A549 (cell line): ENCODE results near the gene DZIP3. TPM values are rescaled to one million over a fixed set of nuclear protein-coding genes. Genes with fewer than 3 reads are reported as not detected.
A peak's percentile ranks its signal among the peaks of the same experiment; 100 is the strongest.

Experiments
- ATAC-seq, 2 experiments: fragments of 200-7000 bp in 1 of 2; fragments of >200 bp in 1 of 2; cut with Nextera tagmentation in 1 of 2; cut with Tn5 transposase in 1 of 2; 3 replicates each; pipeline versions ENCODE4 v1.8.0 to v1.9.1; 2018 to 2020; ENCODE audit warnings: mild to moderate bottlenecking in 1 of 2, moderate library complexity in 1 of 2
- CTCF ChIA-PET: fragments of 300-600 bp; sonication (Branson Sonifier 250); formaldehyde crosslinking; extraction: SDS; loops from one replicate; lab custom pipeline; 2021; ENCODE audit warnings: antibody characterized with exemption, inconsistent platforms; lab: Yijun Ruan, JAX
- POLR2A ChIA-PET: fragments of 350-600 bp; formaldehyde crosslinking; extraction: SDS; loops from one replicate; lab custom pipeline; 2021; ENCODE audit warnings: antibody characterized with exemption, inconsistent platforms; lab: Yijun Ruan, JAX
- DNase-seq, 2 experiments: peaks; one replicate each; pipeline versions ENCODE4 v3.0.0 to v3.0.0-alpha.2; 2011 to 2016; ENCODE audit warnings: low read depth in 1 of 2, low spot score in 1 of 2
- FAIRE-seq: peaks from 2 replicates; lab custom pipeline; 2011; peaks lifted over from hg19 to GRCh38; lab: Jason Lieb, UNC
- H3K27ac ChIP-seq, 2 experiments: fragments of >200 bp; sonication (Bioruptor Twin); formaldehyde crosslinking; 3 replicates each; pipeline ENCODE4 v1.5.1; 2016 to 2017
- H3K4me1 ChIP-seq: fragments of >200 bp; sonication (Bioruptor Twin); formaldehyde crosslinking; 3 replicates; pipeline ENCODE4 v1.6.1; 2016
- H3K4me2 ChIP-seq: fragments of >200 bp; sonication (Bioruptor Twin); formaldehyde crosslinking; 3 replicates; pipeline ENCODE4 v1.6.1; 2016
- H3K4me3 ChIP-seq: fragments of >200 bp; sonication (Bioruptor Twin); formaldehyde crosslinking; 3 replicates; pipeline ENCODE4 v1.5.1; 2016
- H3K9me3 ChIP-seq: fragments of >200 bp; sonication (Bioruptor Twin); formaldehyde crosslinking; 3 replicates; pipeline ENCODE4 v1.6.1; 2016
- CHD2 ChIP-seq: fragments of 150-350 bp; IDR thresholded peaks from 2 replicates; pipeline ENCODE4 v1.6.1; 2014; ENCODE audit warnings: low read length; ENCODE audit not compliant: partially characterized antibody
- EHF ChIP-seq: fragments of 250-450 bp; sonication (Bioruptor Pico); IDR thresholded peaks from 2 replicates; pipeline ENCODE4 v1.5.0; 2020; ENCODE audit warnings: mild to moderate bottlenecking
- FOSL2 ChIP-seq, 2 experiments: fragments of 450-650 bp in 1 of 2; fragments of >200 bp in 1 of 2; sonication (Bioruptor Twin) in 1 of 2; formaldehyde crosslinking; IDR thresholded peaks; 2 replicates each; pipeline versions ENCODE4 v1.5.0 to v1.6.1; 2016 to 2020; ENCODE audit warnings: mild to moderate bottlenecking in 1 of 2, moderate library complexity in 1 of 2
- HOXA7 ChIP-seq: fragments of 250-450 bp; sonication (Bioruptor Pico); IDR thresholded peaks from 2 replicates; pipeline ENCODE4 v1.5.0; 2020; ENCODE audit warnings: mild to moderate bottlenecking, moderate library complexity
- HOXB5 ChIP-seq: fragments of 250-450 bp; sonication (Bioruptor Pico); IDR thresholded peaks from 2 replicates; pipeline ENCODE4 v1.5.0; 2020; ENCODE audit warnings: mild to moderate bottlenecking, moderate library complexity
- JUNB ChIP-seq: fragments of >200 bp; sonication (Bioruptor Twin); formaldehyde crosslinking; IDR thresholded peaks from 2 replicates; pipeline ENCODE4 v1.6.1; 2016
- NFE2L2 ChIP-seq: fragments of 150-350 bp; conservative IDR thresholded peaks from 2 replicates; pipeline ENCODE4 v1.6.1; 2014; ENCODE audit warnings: low read length
- NPAS2 ChIP-seq: fragments of 250-450 bp; sonication (Bioruptor Pico); IDR thresholded peaks from 2 replicates; pipeline ENCODE4 v1.8.0; 2022; ENCODE audit warnings: mild to moderate bottlenecking, moderate library complexity, borderline replicate concordance
- PHF8 ChIP-seq: fragments of 200-600 bp; sonication (generic); IDR thresholded peaks from 2 replicates; pipeline ENCODE4 v1.6.1; 2016; ENCODE audit warnings: low read depth, mild to moderate bottlenecking, antibody characterized with exemption, moderate library complexity, borderline replicate concordance
- SMC3 ChIP-seq: fragments of >200 bp; sonication (Bioruptor Twin); formaldehyde crosslinking; IDR thresholded peaks from 3 replicates; pipeline ENCODE4 v1.6.1; 2018; ENCODE audit warnings: inconsistent platforms
- TFCP2L1 ChIP-seq: fragments of 250-450 bp; sonication (Bioruptor Pico); IDR thresholded peaks from 2 replicates; pipeline ENCODE4 v1.5.0; 2021; ENCODE audit warnings: mild to moderate bottlenecking
- TP53 ChIP-seq: fragments of 250-450 bp; sonication (Bioruptor Pico); IDR thresholded peaks from 2 replicates; pipeline ENCODE4 v1.5.0; 2021; ENCODE audit warnings: mild to moderate bottlenecking, moderate library complexity
- ZC3H11A ChIP-seq: fragments of 450-650 bp; IDR thresholded peaks from 2 replicates; pipeline ENCODE4 v1.6.1; 2014; ENCODE audit warnings: antibody characterized with exemption, mild to moderate bottlenecking
- ZFP36 ChIP-seq: fragments of 450-650 bp; IDR thresholded peaks from 2 replicates; pipeline ENCODE4 v1.6.1; 2014; ENCODE audit warnings: borderline replicate concordance; ENCODE audit not compliant: partially characterized antibody
- WGBS: methylation state at CpG from one replicate; pipeline ENCODE4 v1.1.6; 2017; ENCODE audit errors: missing lambda C conversion rate; 5-methylcytosine and 5-hydroxymethylcytosine counted together
- polyA plus RNA-seq, 4 experiments: library from polyadenylated mRNA; depleted of rRNA in 3 of 4; stranded (reverse); fragments of >200 nt; fragmentation: RNase III in 1 of 4; extraction: RNeasy Plus Mini Kit Qiagen cat#74134 plus additional on column Dnase treatment in 1 of 4; gene quantifications; 2 replicates in 3 of 4; 3 replicates in 1 of 4; pipeline ENCODE4 v1.2.3, GENCODE V29; 2011 to 2017
- TF ChIP-seq, protein P1 (sequence below): IDR thresholded peaks from 2 replicates; pipeline ENCODE4 v1.6.1; 2012
- TF ChIP-seq, protein P2 (sequence below): fragments of 200-600 bp; sonication (generic); IDR thresholded peaks from 2 replicates; pipeline ENCODE4 v1.6.1; 2016; ENCODE audit warnings: antibody characterized with exemption, mild to moderate bottlenecking, moderate library complexity

The DZIP3 gene
- polyA plus RNA-seq, 2 of the 4 experiments (the other 2 are of a cell fraction), result 8.1 to 22.2 TPM

DNA sequence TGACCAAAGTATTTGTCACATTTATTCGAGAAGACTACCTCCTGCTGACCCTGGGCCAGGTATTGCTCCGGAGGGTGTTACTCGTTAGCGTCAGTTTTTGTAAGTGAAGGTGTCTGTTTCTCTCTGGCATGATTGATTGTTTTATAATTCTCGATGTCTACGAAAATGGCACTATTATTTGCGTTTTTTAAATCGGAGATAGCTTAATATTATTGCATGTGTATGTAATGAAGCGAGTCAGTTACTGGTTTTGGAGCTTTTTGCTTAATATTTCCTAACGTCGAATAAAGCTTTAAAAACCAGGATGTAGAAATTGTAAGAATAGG lies 439 bp downstream of the DZIP3 start:
- H3K4me2 ChIP-seq, result peak overlapping the region; percentile 81
- TF ChIP-seq FOSL2 (IDR thresholded peaks at IDR 0.05) (no peak), FOSL2 (CRISPR knock-in tag; IDR thresholded peaks at IDR 0.05) (peak; percentile 67), HOXA7 (CRISPR knock-in tag) (no peak), HOXB5 (CRISPR knock-in tag) (0 out of 2 replicates have a peak, but pooled peaks have one; percentile 58), NFE2L2 (no peak), PHF8 (peak; percentile 44; the same call in 1 of the 2 replicates), NPAS2 (CRISPR knock-in tag) (no peak), CHD2 (no peak)
- TF ChIP-seq, all 56 proteins: peak for 3
- Histone ChIP-seq H3K4me3 (peak overlapping the region; percentile 69), H3K4me1 (peaks cover 16% of the 10 kb centered on the region), H3K27ac (peak overlapping the region; percentile 96 to 97), H3K9me3 (no peaks in the 10 kb centered on the region)
- ChIA-PET CTCF (interaction anchor here (1.2 kb wide), 1 partner anchor 72 kb away, joined by 3 read pairs; no protein-coding TSS in a partner anchor), POLR2A (interaction anchor here (0.6 to 1.6 kb wide), 5 partner anchors 9 to 342 kb away, joined by 3 to 12 read pairs (median 5); no protein-coding TSS in a partner anchor)
- no peak for ATAC-seq
- no peak for FAIRE-seq
- under 1% methylated on average over 11 of the region's 11 CpGs for WGBS
- no peak for DNase-seq

DNA sequence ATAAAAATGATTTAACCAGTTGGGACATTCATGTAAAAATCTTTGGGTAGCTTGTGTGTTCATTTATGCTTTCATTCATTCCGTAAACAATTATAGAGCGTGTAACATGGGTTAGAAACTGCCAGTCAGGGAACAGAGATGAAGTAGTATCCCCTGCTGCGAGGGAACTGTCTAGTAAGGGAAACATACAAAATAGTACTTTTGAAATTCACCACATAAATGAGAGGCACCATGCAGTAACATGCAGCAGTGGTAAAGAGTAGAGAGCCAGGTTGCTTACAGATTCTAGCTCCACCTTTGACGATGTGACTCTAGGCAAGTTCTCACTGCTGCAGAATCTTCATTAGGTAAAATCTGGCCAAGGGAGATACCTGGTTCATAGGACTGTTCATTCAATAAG lies 938 bp downstream of the DZIP3 start:
- no peak for DNase-seq
- Histone ChIP-seq H3K4me1 (peaks cover 16% of the 10 kb centered on the region), H3K4me3 (peak overlapping the region; percentile 69), H3K27ac (peak overlapping the region; percentile 18 to 97), H3K9me3 (no peaks in the 10 kb centered on the region), H3K4me2 (peak overlapping the region; percentile 81)
- no peak for ATAC-seq
- WGBS, result 83% methylated on average over 4 of the region's 4 CpGs
- CTCF ChIA-PET, result no interaction called here
- no peak for FAIRE-seq
- TF ChIP-seq ZC3H11A (no peak), JUNB (no peak)
- TF ChIP-seq, protein P1, sequence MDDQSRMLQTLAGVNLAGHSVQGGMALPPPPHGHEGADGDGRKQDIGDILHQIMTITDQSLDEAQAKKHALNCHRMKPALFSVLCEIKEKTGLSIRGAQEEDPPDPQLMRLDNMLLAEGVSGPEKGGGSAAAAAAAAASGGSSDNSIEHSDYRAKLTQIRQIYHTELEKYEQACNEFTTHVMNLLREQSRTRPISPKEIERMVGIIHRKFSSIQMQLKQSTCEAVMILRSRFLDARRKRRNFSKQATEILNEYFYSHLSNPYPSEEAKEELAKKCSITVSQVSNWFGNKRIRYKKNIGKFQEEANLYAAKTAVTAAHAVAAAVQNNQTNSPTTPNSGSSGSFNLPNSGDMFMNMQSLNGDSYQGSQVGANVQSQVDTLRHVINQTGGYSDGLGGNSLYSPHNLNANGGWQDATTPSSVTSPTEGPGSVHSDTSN, result no peak
- POLR2A ChIA-PET, result interaction anchor here (0.6 kb wide), 1 partner anchor 37 kb away, joined by 3 read pairs; no protein-coding TSS in a partner anchor

DNA sequence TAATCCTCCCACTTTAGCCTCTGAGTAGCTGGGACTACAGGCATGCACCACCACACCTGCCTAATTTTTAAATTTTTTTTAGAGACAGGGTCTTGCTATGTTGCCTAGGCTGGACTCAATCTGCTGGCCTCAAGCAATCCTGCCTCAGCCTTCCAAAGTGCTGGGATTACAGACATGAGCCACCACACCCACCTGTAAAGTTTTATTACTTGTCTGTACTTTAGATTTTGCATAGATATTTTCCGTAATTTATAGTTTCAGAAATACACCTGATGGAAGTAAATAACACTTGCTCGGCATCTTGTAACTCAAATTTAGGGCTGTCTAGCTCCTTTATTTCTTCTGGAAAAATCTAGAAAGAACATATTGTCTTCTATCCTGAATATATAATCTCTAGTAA lies 5.8 kb downstream of the DZIP3 start:
- ChIA-PET CTCF (no interaction called here), POLR2A (no interaction called here)
- Histone ChIP-seq H3K4me3 (no peak overlapping the region), H3K9me3 (no peaks in the 10 kb centered on the region), H3K4me1 (peaks cover 4% of the 10 kb centered on the region; the same call in 1 of the 3 replicates), H3K27ac (no peak overlapping the region), H3K4me2 (no peak overlapping the region)
- WGBS, result 96% methylated on average over 2 of the region's 2 CpGs
- DNase-seq (no peak), FAIRE-seq (no peak), ATAC-seq (no peak)
- TF ChIP-seq TP53 (CRISPR knock-in tag), result no peak
- TF ChIP-seq EHF (CRISPR knock-in tag), result no peak
- no peak for TF ChIP-seq ZFP36
- no peak for TF ChIP-seq HOXB5 (CRISPR knock-in tag)
- no peak for TF ChIP-seq TFCP2L1 (CRISPR knock-in tag)
- no peak for TF ChIP-seq PHF8
- no peak for TF ChIP-seq SMC3
- TF ChIP-seq, protein P2, sequence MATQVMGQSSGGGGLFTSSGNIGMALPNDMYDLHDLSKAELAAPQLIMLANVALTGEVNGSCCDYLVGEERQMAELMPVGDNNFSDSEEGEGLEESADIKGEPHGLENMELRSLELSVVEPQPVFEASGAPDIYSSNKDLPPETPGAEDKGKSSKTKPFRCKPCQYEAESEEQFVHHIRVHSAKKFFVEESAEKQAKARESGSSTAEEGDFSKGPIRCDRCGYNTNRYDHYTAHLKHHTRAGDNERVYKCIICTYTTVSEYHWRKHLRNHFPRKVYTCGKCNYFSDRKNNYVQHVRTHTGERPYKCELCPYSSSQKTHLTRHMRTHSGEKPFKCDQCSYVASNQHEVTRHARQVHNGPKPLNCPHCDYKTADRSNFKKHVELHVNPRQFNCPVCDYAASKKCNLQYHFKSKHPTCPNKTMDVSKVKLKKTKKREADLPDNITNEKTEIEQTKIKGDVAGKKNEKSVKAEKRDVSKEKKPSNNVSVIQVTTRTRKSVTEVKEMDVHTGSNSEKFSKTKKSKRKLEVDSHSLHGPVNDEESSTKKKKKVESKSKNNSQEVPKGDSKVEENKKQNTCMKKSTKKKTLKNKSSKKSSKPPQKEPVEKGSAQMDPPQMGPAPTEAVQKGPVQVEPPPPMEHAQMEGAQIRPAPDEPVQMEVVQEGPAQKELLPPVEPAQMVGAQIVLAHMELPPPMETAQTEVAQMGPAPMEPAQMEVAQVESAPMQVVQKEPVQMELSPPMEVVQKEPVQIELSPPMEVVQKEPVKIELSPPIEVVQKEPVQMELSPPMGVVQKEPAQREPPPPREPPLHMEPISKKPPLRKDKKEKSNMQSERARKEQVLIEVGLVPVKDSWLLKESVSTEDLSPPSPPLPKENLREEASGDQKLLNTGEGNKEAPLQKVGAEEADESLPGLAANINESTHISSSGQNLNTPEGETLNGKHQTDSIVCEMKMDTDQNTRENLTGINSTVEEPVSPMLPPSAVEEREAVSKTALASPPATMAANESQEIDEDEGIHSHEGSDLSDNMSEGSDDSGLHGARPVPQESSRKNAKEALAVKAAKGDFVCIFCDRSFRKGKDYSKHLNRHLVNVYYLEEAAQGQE, result no peak
